HFFc6 (cell line): Measurements from ENCODE around the gene MAN2A2. TPM values are rescaled to one million over a fixed set of nuclear protein-coding genes. Genes with fewer than 3 reads are reported as not detected.

Source experiments
- DNase-seq: peaks from one replicate; pipeline ENCODE4 v3.0.0-alpha.2; 2018
- H3K27ac Mint-ChIP-seq: 2 replicates; pipeline ENCODE4 v1.8.0; 2020; ENCODE audit warnings: mild to moderate bottlenecking, mixed read lengths
- H3K27me3 Mint-ChIP-seq: 2 replicates; pipeline ENCODE4 v1.8.0; 2021; ENCODE audit warnings: mild to moderate bottlenecking, moderate library complexity, mixed read lengths; ENCODE audit not compliant: insufficient read depth
- H3K36me3 Mint-ChIP-seq: 2 replicates; pipeline ENCODE4 v1.8.0; 2021; ENCODE audit warnings: low read depth, mixed read lengths
- H3K4me1 Mint-ChIP-seq: 2 replicates; pipeline ENCODE4 v1.8.0; 2020; ENCODE audit warnings: low read depth, mixed read lengths
- H3K4me3 Mint-ChIP-seq: 2 replicates; pipeline ENCODE4 v1.8.0; 2020; ENCODE audit warnings: mild to moderate bottlenecking, moderate library complexity, mixed read lengths
- H3K9me3 Mint-ChIP-seq: 2 replicates; pipeline ENCODE4 v1.8.0; 2020; ENCODE audit warnings: mild to moderate bottlenecking, mixed read lengths
- CTCF ChIP-seq: fragments of 200-600 bp; sonication (generic); IDR thresholded peaks from 2 replicates; pipeline ENCODE4 v1.5.0; 2021; ENCODE audit warnings: antibody characterized with exemption, mild to moderate bottlenecking
- total RNA-seq, 6 experiments: library from RNA; stranded (reverse); fragmentation: NEBNext Ultra II Directional; extraction: Animal tissue kit (Norgen Biotek cat#: 25700); gene quantifications; 2 replicates in 1 of 6; 3 replicates in 5 of 6; pipeline ENCODE4 v1.2.3, GENCODE V29; 2021

MAN2A2 gene
- total RNA-seq, 6 experiments from 2014 or later, result 15.8 to 26.9 (median 23.4) TPM

GRCh38 chr15:90939756-90940155 is 36.7 kb downstream of the MAN2A2 start:
- no peak for TF ChIP-seq CTCF
- Mint-ChIP-seq H3K4me3 (no peak overlapping the region), H3K9me3 (no peaks in the 10 kb centered on the region), H3K4me1 (peaks cover 13% of the 10 kb centered on the region), H3K36me3 (peaks cover 17% of the 10 kb centered on the region), H3K27ac (no peak overlapping the region), H3K27me3 (peaks cover 2% of the 10 kb centered on the region; the same call in 1 of the 2 replicates)
- no peak for DNase-seq

GRCh38 chr15:90941038-90941437 is 37.9 kb downstream of the MAN2A2 start:
- H3K27ac Mint-ChIP-seq, result no peak overlapping the region
- H3K4me3 Mint-ChIP-seq, result no peak overlapping the region
- H3K4me1 Mint-ChIP-seq, result peaks cover 9% of the 10 kb centered on the region
- no peak for TF ChIP-seq CTCF
- peaks cover 19% of the 10 kb centered on the region for H3K36me3 Mint-ChIP-seq
- no peak for DNase-seq
- no peaks in the 10 kb centered on the region for H3K9me3 Mint-ChIP-seq
- peaks cover under 1% of the 10 kb centered on the region; the same call in 1 of the 2 replicates for H3K27me3 Mint-ChIP-seq

GRCh38 chr15:90942354-90943120 is 39.4 kb downstream of the MAN2A2 start:
- H3K27ac Mint-ChIP-seq, result no peak overlapping the region
- no peaks in the 10 kb centered on the region for H3K4me1 Mint-ChIP-seq
- peaks cover 14% of the 10 kb centered on the region for H3K36me3 Mint-ChIP-seq
- DNase-seq, result no peak
- H3K27me3 Mint-ChIP-seq, result no peaks in the 10 kb centered on the region
- TF ChIP-seq CTCF, result no peak
- H3K4me3 Mint-ChIP-seq, result no peak overlapping the region
- no peaks in the 10 kb centered on the region for H3K9me3 Mint-ChIP-seq

- no peak for TF ChIP-seq CTCF
- Mint-ChIP-seq H3K4me1 (peaks cover 15% of the 10 kb centered on the region), H3K4me3 (no peak overlapping the region), H3K9me3 (no peaks in the 10 kb centered on the region), H3K27ac (no peak overlapping the region), H3K36me3 (peaks cover 28% of the 10 kb centered on the region), H3K27me3 (peaks cover 4% of the 10 kb centered on the region; the same call in 1 of the 2 replicates)
- no peak for DNase-seq
These were observed 42.0 kb downstream of the MAN2A2 start for GRCh38 chr15:90945091-90945490.

- H3K27ac Mint-ChIP-seq, result no peak overlapping the region
- peaks cover 28% of the 10 kb centered on the region for H3K36me3 Mint-ChIP-seq
- H3K27me3 Mint-ChIP-seq, result peaks cover 4% of the 10 kb centered on the region; the same call in 1 of the 2 replicates
- H3K9me3 Mint-ChIP-seq, result no peaks in the 10 kb centered on the region
- no peak for TF ChIP-seq CTCF
- no peak overlapping the region for H3K4me3 Mint-ChIP-seq
- H3K4me1 Mint-ChIP-seq, result peaks cover 15% of the 10 kb centered on the region
- no peak for DNase-seq
These were observed 43.4 kb downstream of the MAN2A2 start for GRCh38 chr15:90946538-90946937.
